K562 (cell line): Measurements from ENCODE around the gene MSGN1. TPM values are rescaled to one million over a fixed set of nuclear protein-coding genes. Genes with fewer than 3 reads are reported as not detected.

Experiments used
- ATAC-seq: fragments of 200-7000 bp; cut with Tn5 transposase; 3 replicates; pipeline ENCODE4 v1.9.1; 2020; ENCODE audit warnings: moderate library complexity
- BruUV-seq: library from RNA; stranded (reverse); fragments of 400-500 nt; replicated peaks from 2 replicates; lab custom pipeline; 2021; lab: Mats Ljungman, UMichigan
- CTCF ChIA-PET: fragments of 300-600 bp; formaldehyde crosslinking; extraction: SDS; loops from one replicate; lab custom pipeline; 2021; ENCODE audit warnings: low intra/inter-chr PET ratio; lab: Yijun Ruan, JAX
- POLR2A ChIA-PET: fragments of 300-600, 350-650 bp; sonication (Branson Sonifier 250); formaldehyde crosslinking; extraction: SDS; loops from one replicate; lab custom pipeline; 2021; ENCODE audit warnings: antibody characterized with exemption, inconsistent platforms; lab: Yijun Ruan, JAX
- DNase-seq, 4 experiments: peaks; one replicate each; pipeline versions ENCODE4 v3.0.0 to v3.0.0-alpha.2; 2011 to 2018; ENCODE audit warnings: low spot score in 3 of 4, mixed read lengths in 3 of 4; ENCODE audit errors: extremely low read depth in 1 of 4
- FAIRE-seq: peaks from 2 replicates; lab custom pipeline; 2011; peaks lifted over from hg19 to GRCh38; lab: Jason Lieb, UNC
- H2AFZ ChIP-seq: 2 replicates; pipeline ENCODE4 v1.6.0; 2011; ENCODE audit warnings: low read depth, low read length, control low read depth, inconsistent platforms
- H3K27ac ChIP-seq: fragments of 200-600 bp; 3 replicates; pipeline ENCODE4 v1.8.0; 2011; ENCODE audit warnings: low read depth, mild to moderate bottlenecking, control low read depth, inconsistent platforms, low read length, moderate library complexity, mixed read lengths; ENCODE audit errors: extremely low read depth
- H3K27me3 ChIP-seq, 2 experiments: fragments of 300-600 bp in 1 of 2; 2 replicates in 1 of 2; 3 replicates in 1 of 2; pipeline versions ENCODE4 v1.6.0 to v1.8.0; 2011; ENCODE audit warnings: inconsistent platforms in 2 of 2, low read length in 2 of 2, mild to moderate bottlenecking in 1 of 2, mixed read lengths in 1 of 2, moderate library complexity in 1 of 2; ENCODE audit not compliant: control insufficient read depth in 2 of 2, insufficient read depth in 2 of 2
- H3K36me3 ChIP-seq: fragments of 300-600 bp; 3 replicates; pipeline ENCODE4 v1.8.0; 2011; ENCODE audit warnings: mild to moderate bottlenecking, low read length, inconsistent platforms; ENCODE audit not compliant: control insufficient read depth, insufficient read depth
- H3K4me1 ChIP-seq, 2 experiments: fragments of 200-600 bp in 1 of 2; replicated peaks in 1 of 2; 2 replicates in 1 of 2; 3 replicates in 1 of 2; pipeline versions ENCODE4 v1.5.1 to v1.8.0; 2011; ENCODE audit warnings: inconsistent platforms in 2 of 2, low read length in 2 of 2, mild to moderate bottlenecking in 1 of 2, mixed read lengths in 1 of 2, moderate library complexity in 1 of 2; ENCODE audit not compliant: control insufficient read depth in 2 of 2, insufficient read depth in 2 of 2
- H3K4me2 ChIP-seq: 2 replicates; pipeline ENCODE4 v1.6.1; 2011; ENCODE audit warnings: low read length, control low read depth, inconsistent platforms, mixed read lengths; ENCODE audit not compliant: insufficient read depth
- H3K4me3 ChIP-seq: fragments of 200-600 bp; sonication (generic), shearing (Covaris generic); 2 replicates; pipeline ENCODE4 v1.5.1; 2016; ENCODE audit warnings: control low read depth, inconsistent platforms
- H3K79me2 ChIP-seq: fragments of 200-600 bp; 3 replicates; pipeline ENCODE4 v1.8.0; 2011; ENCODE audit warnings: low read length, inconsistent platforms; ENCODE audit not compliant: control insufficient read depth, insufficient read depth
- H3K9ac ChIP-seq, 2 experiments: 2 replicates each; pipeline versions ENCODE4 v1.6.0 to v1.6.1; 2011; ENCODE audit warnings: low read depth in 2 of 2, low read length in 2 of 2, control low read depth in 1 of 2, inconsistent platforms in 1 of 2, mild to moderate bottlenecking in 1 of 2, mixed read lengths in 1 of 2; ENCODE audit not compliant: insufficient read depth in 1 of 2
- H3K9me1 ChIP-seq: one replicate; pipeline ENCODE4 v1.6.0; 2011; ENCODE audit warnings: inconsistent platforms, mild to moderate bottlenecking, low read length, moderate library complexity; ENCODE audit not compliant: control insufficient read depth, insufficient read depth
- H3K9me3 ChIP-seq: replicated peaks from 2 replicates; pipeline ENCODE4 v1.5.1; 2011; ENCODE audit warnings: low read depth, low read length, inconsistent platforms; ENCODE audit not compliant: control insufficient read depth, insufficient read depth
- H4K20me1 ChIP-seq: replicated peaks from 2 replicates; pipeline ENCODE4 v1.6.1; 2011; ENCODE audit warnings: low read length, inconsistent platforms, mixed read lengths; ENCODE audit not compliant: control insufficient read depth, insufficient read depth
- ATF1 ChIP-seq, 2 experiments: fragments of 450-650 bp in 1 of 2; IDR thresholded peaks; 2 replicates each; pipeline ENCODE4 v1.6.1; 2016; ENCODE audit warnings: missing compliant biosample characterization in 1 of 2, missing genetic modification characterization in 1 of 2
- CCAR2 ChIP-seq: fragments of 200-400 bp; formaldehyde crosslinking; IDR thresholded peaks from 2 replicates; pipeline ENCODE4 v1.6.1; 2017; ENCODE audit warnings: mild to moderate bottlenecking, low read depth, low read length
- ELF4 ChIP-seq: fragments of 450-650 bp; formaldehyde crosslinking; IDR thresholded peaks from 2 replicates; pipeline ENCODE4 v1.4.0; 2022; ENCODE audit warnings: missing genetic modification characterization
- GTF2F1 ChIP-seq: IDR thresholded peaks from 2 replicates; pipeline ENCODE4 v1.6.1; 2011; ENCODE audit warnings: low read depth, low read length, improper control_type of control experiment
- HDAC1 ChIP-seq, 2 experiments: fragments of 450-650 bp; IDR thresholded peaks; 2 replicates each; pipeline ENCODE4 v1.6.1; 2016 to 2017; ENCODE audit warnings: inconsistent platforms in 1 of 2, mild to moderate bottlenecking in 1 of 2, moderate library complexity in 1 of 2
- HOMEZ ChIP-seq: fragments of 250-450 bp; sonication (Bioruptor Pico); IDR thresholded peaks from 2 replicates; pipeline ENCODE4 v1.4.0; 2020; ENCODE audit warnings: mild to moderate bottlenecking, moderate library complexity
- HOXB6 ChIP-seq: fragments of 250-450 bp; sonication (Bioruptor Pico); IDR thresholded peaks from 2 replicates; pipeline ENCODE4 v1.5.1; 2022; ENCODE audit warnings: mild to moderate bottlenecking, borderline replicate concordance
- KAT7 ChIP-seq: sonication (generic); formaldehyde crosslinking; IDR thresholded peaks from 2 replicates; pipeline ENCODE4 v1.8.0; 2022; ENCODE audit warnings: missing genetic modification reagents, mild to moderate bottlenecking, borderline replicate concordance
- KLF10 ChIP-seq: fragments of 250-450 bp; sonication (Bioruptor Pico); IDR thresholded peaks from 2 replicates; pipeline ENCODE4 v1.6.1; 2021; ENCODE audit warnings: matching md5 sums
- NFE2 ChIP-seq: IDR thresholded peaks from 2 replicates; pipeline ENCODE4 v1.6.1; 2014; ENCODE audit warnings: antibody characterized with exemption, low read depth
- NFE2L1 ChIP-seq: fragments of 450-650 bp; IDR thresholded peaks from 2 replicates; pipeline ENCODE4 v1.6.1; 2016; ENCODE audit warnings: missing genetic modification characterization, low read depth, mild to moderate bottlenecking, missing compliant biosample characterization, moderate library complexity, borderline replicate concordance
- POLR2AphosphoS5 ChIP-seq: IDR thresholded peaks from 2 replicates; pipeline ENCODE4 v1.6.1; 2011; ENCODE audit warnings: mild to moderate bottlenecking, low read depth, low read length, moderate library complexity; ENCODE audit not compliant: control insufficient read depth, insufficient read depth
- RBM15 ChIP-seq: fragments of 200-400 bp; formaldehyde crosslinking; IDR thresholded peaks from 2 replicates; pipeline ENCODE4 v1.6.1; 2018; ENCODE audit warnings: mild to moderate bottlenecking, low read length, moderate library complexity; ENCODE audit not compliant: insufficient read depth
- RBM25 ChIP-seq: fragments of 200-400 bp; formaldehyde crosslinking; IDR thresholded peaks from 2 replicates; pipeline ENCODE4 v1.6.1; 2018; ENCODE audit warnings: low read length, low read depth, moderate library complexity; ENCODE audit not compliant: severe bottlenecking
- SRSF7 ChIP-seq: fragments of 200-400 bp; formaldehyde crosslinking; optimal IDR thresholded peaks from 2 replicates; pipeline ENCODE3; 2017; ENCODE audit warnings: mild to moderate bottlenecking, low read depth, low read length
- TEAD2 ChIP-seq: fragments of 450-650 bp; IDR thresholded peaks from 2 replicates; pipeline ENCODE4 v1.6.1; 2016; ENCODE audit warnings: missing genetic modification characterization, control low read depth, missing compliant biosample characterization
- ZBTB17 ChIP-seq: fragments of 450-650 bp; formaldehyde crosslinking; IDR thresholded peaks from 2 replicates; pipeline ENCODE4 v1.4.0; 2020; ENCODE audit warnings: mild to moderate bottlenecking
- ZNF232 ChIP-seq: sonication (generic); formaldehyde crosslinking; IDR thresholded peaks from 2 replicates; pipeline ENCODE4 v1.8.0; 2022; ENCODE audit warnings: mild to moderate bottlenecking, missing genetic modification reagents
- ZNF311 ChIP-seq: fragments of 250-450 bp; sonication (Bioruptor Pico); IDR thresholded peaks from 2 replicates; pipeline ENCODE4 v1.4.0; 2020; ENCODE audit warnings: mild to moderate bottlenecking, moderate library complexity
- ZNF445 ChIP-seq: fragments of 250-450 bp; sonication (Bioruptor Pico); IDR thresholded peaks from 2 replicates; pipeline ENCODE4 v1.4.0; 2020; ENCODE audit warnings: low read depth, mild to moderate bottlenecking, moderate library complexity
- ZNF57 ChIP-seq: fragments of 450-650 bp; formaldehyde crosslinking; IDR thresholded peaks from 2 replicates; pipeline ENCODE4 v1.4.0; 2020; ENCODE audit warnings: mild to moderate bottlenecking, moderate library complexity
- ZSCAN32 ChIP-seq: fragments of 450-650 bp; formaldehyde crosslinking; IDR thresholded peaks from 2 replicates; pipeline ENCODE4 v1.4.0; 2020; ENCODE audit warnings: mild to moderate bottlenecking, moderate library complexity
- WGBS: fragments of 100-300 bp; shearing (Covaris generic); methylation state at CpG from one replicate; pipeline ENCODE4 v1.1.6; 2016; ENCODE audit warnings: low coverage, mixed read lengths; ENCODE audit not compliant: insufficient coverage; ENCODE audit errors: missing lambda C conversion rate; 5-methylcytosine and 5-hydroxymethylcytosine counted together
- in situ Hi-C: fragments of 300-500 bp; cut with MboI; formaldehyde crosslinking; loops from 4 replicates; pipeline ENCODE4 v1.15.0; 2018; ENCODE audit warnings: inconsistent platforms, mixed read lengths
- intact Hi-C: fragments of 100-400 bp; cut with micrococcal nuclease; formaldehyde crosslinking; loops from 2 replicates; pipeline ENCODE4 v1.14.2; 2022
- polyA plus RNA-seq, 8 experiments: library from polyadenylated mRNA; depleted of rRNA in 4 of 8; stranded (reverse) in 5 of 8; unstranded in 3 of 8; fragments of >200 nt; fragmentation: Nextera tagmentation in 2 of 8; fragmentation: Illumina TruSeq in 1 of 8; extraction: Ambion mirVana in 2 of 8; extraction: Trizol in 1 of 8; gene quantifications; 2 replicates each; pipeline versions ENCODE4 v1.2.1 to v1.2.3, GENCODE V29; 2011 to 2014; ENCODE audit warnings: inconsistent platforms in 1 of 8, missing spikeins in 1 of 8
- total RNA-seq, 7 experiments: library from RNA; depleted of rRNA in 6 of 7; stranded (reverse); fragments of >200 nt in 6 of 7; fragmentation: Illumina TruSeq in 2 of 7; extraction: Trizol in 2 of 7; gene quantifications; 2 replicates each; pipeline versions ENCODE4 v1.2.1 to v1.2.3, GENCODE V29; 2011 to 2021; ENCODE audit warnings: low replicate concordance in 1 of 7
- TF ChIP-seq, protein P1 (sequence below): fragments of 450-650 bp; IDR thresholded peaks from 2 replicates; pipeline ENCODE4 v1.6.1; 2017; ENCODE audit warnings: mild to moderate bottlenecking, moderate library complexity

Gene MSGN1
- total and polyA plus RNA-seq, 9 of the 15 experiments (the other 6 are each of a cell fraction or from before 2014, with no cell fraction given) = not detected

GRCh38 chr2:17864676-17865075 is 48.4 kb downstream of the MSGN1 start (continued):
- no peak for TF ChIP-seq ZSCAN32
- no peak for TF ChIP-seq ELF4 (CRISPR knock-in tag)
- TF ChIP-seq GTF2F1 = no peak
- TF ChIP-seq TEAD2 = no peak
- TF ChIP-seq RBM25 = no peak
- no peak for TF ChIP-seq ATF1 (CRISPR knock-in tag; IDR thresholded peaks at IDR 0.05)
- TF ChIP-seq ATF1 (tag; IDR thresholded peaks at IDR 0.05) = no peak
- TF ChIP-seq ZNF311 (CRISPR knock-in tag) = no peak
- TF ChIP-seq RBM15 = no peak
- TF ChIP-seq KLF10 (CRISPR knock-in tag) = no peak

GRCh38 chr2:17867133-17867532 is 50.9 kb downstream of the MSGN1 start:
- 5% methylated on average over 2 of the region's 2 CpGs for WGBS
- FAIRE-seq (no peak), DNase-seq (no peak), ATAC-seq (no peak)
- H3K4me2 ChIP-seq = no peak overlapping the region
- H3K27ac ChIP-seq = no peak overlapping the region
- POLR2A ChIA-PET = no interaction called here
- no peak overlapping the region for H3K9ac ChIP-seq
- no peaks in the 10 kb centered on the region; a peak in 1 of 5 replicates for H3K4me1 ChIP-seq
- no peaks in the 10 kb centered on the region for H3K9me1 ChIP-seq
- H4K20me1 ChIP-seq = no peaks in the 10 kb centered on the region
- H3K36me3 ChIP-seq = no peaks in the 10 kb centered on the region
- no peak overlapping the region for H2AFZ ChIP-seq
- H3K4me3 ChIP-seq = no peak overlapping the region
- in situ Hi-C loops (no loop called here), intact Hi-C loops (no loop called here)
- H3K27me3 ChIP-seq = no peaks in the 10 kb centered on the region
- BruUV-seq = no TSS peak
- H3K9me3 ChIP-seq = no peaks in the 10 kb centered on the region
- CTCF ChIA-PET = no interaction called here
- no peaks in the 10 kb centered on the region for H3K79me2 ChIP-seq
- no peak for TF ChIP-seq POLR2AphosphoS5
- TF ChIP-seq, protein P1, sequence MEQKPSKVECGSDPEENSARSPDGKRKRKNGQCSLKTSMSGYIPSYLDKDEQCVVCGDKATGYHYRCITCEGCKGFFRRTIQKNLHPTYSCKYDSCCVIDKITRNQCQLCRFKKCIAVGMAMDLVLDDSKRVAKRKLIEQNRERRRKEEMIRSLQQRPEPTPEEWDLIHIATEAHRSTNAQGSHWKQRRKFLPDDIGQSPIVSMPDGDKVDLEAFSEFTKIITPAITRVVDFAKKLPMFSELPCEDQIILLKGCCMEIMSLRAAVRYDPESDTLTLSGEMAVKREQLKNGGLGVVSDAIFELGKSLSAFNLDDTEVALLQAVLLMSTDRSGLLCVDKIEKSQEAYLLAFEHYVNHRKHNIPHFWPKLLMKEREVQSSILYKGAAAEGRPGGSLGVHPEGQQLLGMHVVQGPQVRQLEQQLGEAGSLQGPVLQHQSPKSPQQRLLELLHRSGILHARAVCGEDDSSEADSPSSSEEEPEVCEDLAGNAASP = no peak
- TF ChIP-seq HOXB6 (CRISPR knock-in tag) = no peak
- no peak for TF ChIP-seq ZNF57 (CRISPR knock-in tag)
- TF ChIP-seq ZBTB17 (CRISPR knock-in tag) = no peak
- TF ChIP-seq NFE2 = no peak
- no peak for TF ChIP-seq HOMEZ
- TF ChIP-seq ZNF232 (CRISPR knock-in tag) = no peak
- TF ChIP-seq KAT7 (CRISPR knock-in tag) = no peak
- TF ChIP-seq CCAR2 = no peak
- TF ChIP-seq SRSF7 = no peak
- no peak for TF ChIP-seq NFE2L1 (tag)
- TF ChIP-seq ZNF445 (CRISPR knock-in tag) = no peak
- TF ChIP-seq HDAC1 (IDR thresholded peaks at IDR 0.05) = no peak
